ENCODE data around the gene ZNF653. TPM values are rescaled to one million over a fixed set of nuclear protein-coding genes. Genes with fewer than 3 reads are reported as not detected.

Gene ZNF653
- total and polyA plus RNA-seq, 2 of the 8 experiments (the other 6 are each of a cell fraction or from before 2014, with no cell fraction given) = 7.0 to 7.9 TPM

DNA sequence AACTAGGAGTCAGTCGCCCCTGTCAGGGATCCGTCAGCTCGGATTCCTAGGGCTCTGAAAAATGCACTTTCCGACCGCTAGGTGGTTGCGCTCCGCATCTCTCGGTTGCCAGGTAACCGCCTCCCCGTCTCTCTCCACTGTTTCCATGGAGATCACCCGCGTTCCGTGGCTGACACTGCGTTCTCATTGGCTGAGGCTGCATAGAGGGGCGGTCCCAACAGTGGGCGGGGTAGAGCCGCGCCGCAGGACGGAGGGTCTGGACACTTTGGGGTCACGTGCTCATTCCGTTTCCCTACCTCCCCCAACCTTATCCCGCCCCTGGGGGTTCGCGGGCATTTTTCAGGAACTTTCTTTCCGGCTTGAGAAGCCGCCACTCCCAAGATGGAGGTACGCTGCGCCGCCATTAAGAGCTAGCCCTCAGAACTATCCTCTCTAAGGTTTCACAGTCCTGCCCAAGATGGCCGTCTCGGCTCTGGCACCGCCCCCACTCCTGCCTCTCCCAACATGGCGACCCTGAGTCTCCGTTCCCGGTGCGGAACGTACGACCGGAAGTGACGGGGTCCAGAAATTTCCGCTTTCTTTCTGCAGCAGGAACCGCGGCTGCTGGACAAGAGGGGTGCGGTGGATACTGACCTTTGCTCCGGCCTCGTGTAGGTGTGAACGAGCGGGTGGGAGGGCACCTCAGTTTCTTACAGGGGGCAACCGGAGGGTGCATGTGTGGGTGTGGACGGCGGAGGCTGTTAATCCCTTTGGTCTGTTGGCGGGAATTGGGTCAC lies 70.4 kb downstream of the ZNF653 start, which contains the start of the genes ODAD3 and PRKCSH:
Gene ODAD3 (minus strand): TSS at position 65 of the 776 bp plus-strand sequence. CDS start 105 bp downstream, outside the sequence.
Gene PRKCSH (plus strand): TSS at position 579 of the 776 bp plus-strand sequence. CDS start 483 bp downstream, outside the sequence.
- 2% methylated on average over 47 of the region's 53 CpGs; no CpG with 5 or more reads in 1 of the 2 experiments for WGBS, 2 experiments (ENCODE audit: extremely low coverage in 1 of 2, insufficient coverage in 1 of 2, insufficient read length in 1 of 2, insufficient replicate concordance in 2 of 2, low coverage in 1 of 2, low lambda C conversion rate in 2 of 2, missing lambda C conversion rate in 1 of 2)
- POLR2A ChIA-PET (ENCODE audit: partially characterized antibody) = interaction anchor here (1.0 to 2.8 kb wide), 9 partner anchors 8 to 60 kb away, joined by 3 to 15 read pairs (median 9); partner anchors contain the start of genes RGL3 and SWSAP1
- FAIRE-seq (peak; percentile 92), DNase-seq (ENCODE audit: low read depth in 1 of 2, low spot score in 2 of 2) (peak; percentile 98 to 99)
- Histone ChIP-seq H3K27ac (ENCODE audit: low read depth, low read length) (peak within 1 kb of the TSS; percentile 91), H4K20me1 (replicated peaks in 1 of 2; ENCODE audit: control insufficient read depth in 1 of 2, insufficient read depth in 2 of 2, low read length in 2 of 2) (peaks cover 0 to 5% of the 10 kb centered on the region in 2 experiments), H3K4me1 (replicated peaks in 1 of 4; ENCODE audit: control insufficient read depth in 3 of 4, insufficient read depth in 4 of 4, low read length in 3 of 4) (peaks cover 0 to 13% (median 7%) of the 10 kb centered on the region in 4 experiments; a peak in 5 of 7 replicates), H3K56ac (replicated peaks; ENCODE audit: insufficient read length, low read depth, low read length) (peak within 1 kb of the TSS; percentile 87), H3K18ac (ENCODE audit: extremely low read depth, low read length) (peak within 1 kb of the TSS; percentile 60; the same call in 1 of the 2 replicates), H3K79me1 (ENCODE audit: low read depth, low read length) (no peaks in the 10 kb centered on the region; the same call in none of the 2 replicates), H3K4ac (replicated peaks; ENCODE audit: insufficient read length, low read depth, low read length) (peak within 1 kb of the TSS; percentile 92), H3K27me3 (replicated peaks in 1 of 4; ENCODE audit: control insufficient read depth in 3 of 4, extremely low read depth in 1 of 4, insufficient read depth in 3 of 4, low read length in 3 of 4) (no peaks in the 10 kb centered on the region), H4K8ac (ENCODE audit: extremely low read depth, insufficient read depth, low read length) (peak within 1 kb of the TSS; percentile 95), H3K79me2 (ENCODE audit: control insufficient read depth in 1 of 2, insufficient read depth in 2 of 2, low read length in 2 of 2) (peaks cover 0 to 16% of the 10 kb centered on the region in 2 experiments; a peak in 2 of 4 replicates), H3K36me3 (ENCODE audit: control insufficient read depth in 2 of 4, insufficient read depth in 4 of 4, low read length in 3 of 4) (peaks cover 9 to 24% (median 16%) of the 10 kb centered on the region in 4 experiments; a peak in 7 of 8 replicates), H2BK12ac (ENCODE audit: low read depth, low read length) (peak within 1 kb of the TSS; percentile 50), H2BK120ac (replicated peaks; ENCODE audit: low read depth, low read length) (peak within 1 kb of the TSS; percentile 69), H3K14ac (ENCODE audit: insufficient read length) (no peak within 1 kb of the TSS), H3K9ac (replicated peaks in 1 of 4; ENCODE audit: extremely low read depth in 1 of 4, low read depth in 3 of 4, low read length in 3 of 4) (peak within 1 kb of the TSS; percentile 76 to 97 (median 96)), H3K23me2 (ENCODE audit: low read depth, low read length) (peaks cover 7% of the 10 kb centered on the region), H3K9me3 (ENCODE audit: insufficient read depth in 2 of 2, low read depth in 1 of 2, low read length in 1 of 2) (no peaks in the 10 kb centered on the region), H2BK20ac (ENCODE audit: low read length) (no peak within 1 kb of the TSS), H2AK5ac (ENCODE audit: low read depth, low read length) (peak within 1 kb of the TSS; percentile 3; the same call in 1 of the 2 replicates), H2BK15ac (ENCODE audit: low read length) (no peak within 1 kb of the TSS; the same call in 1 of the 2 replicates), H2BK5ac (ENCODE audit: low read depth, low read length) (peak within 1 kb of the TSS; percentile 97), H2AFZ (ENCODE audit: low read length) (peak within 1 kb of the TSS; percentile 91), H3K4me2 (ENCODE audit: insufficient read depth in 1 of 2, low read depth in 2 of 2, low read length in 2 of 2) (peak within 1 kb of the TSS; percentile 76 to 91), H4K5ac (ENCODE audit: insufficient read length, low read depth, low read length) (peak within 1 kb of the TSS; percentile 81), H3K4me3 (ENCODE audit: extremely low read depth in 1 of 4, insufficient read depth in 2 of 4, low read depth in 3 of 4, low read length in 4 of 4) (peak within 1 kb of the TSS; percentile 86 to 99 (median 93)), H3K23ac (ENCODE audit: insufficient read length) (no peak within 1 kb of the TSS), H4K91ac (replicated peaks; ENCODE audit: insufficient read length, low read length) (peak within 1 kb of the TSS; percentile 85)
- CTCF ChIA-PET (ENCODE audit: partially characterized antibody) = interaction anchor here (0.6 to 13.0 kb wide), 21 partner anchors 9 to 1639 kb away, joined by 3 to 192 read pairs (median 4); partner anchors contain the start of genes EPOR, RGL3 and SWSAP1
- TF ChIP-seq TBP (IDR thresholded peaks at IDR 0.05; ENCODE audit: low read depth, low read length) = peak; percentile 83
- TF ChIP-seq ASH2L (IDR thresholded peaks at IDR 0.05; ENCODE audit: low read length) = peak; percentile 81
- peak; percentile 27 to 34; a peak in 2 of 4 replicates for TF ChIP-seq RAD21 (IDR thresholded peaks at IDR 0.05 in 1 of 2, conservative IDR thresholded peaks at IDR 0.05 in 1 of 2; ENCODE audit: low read depth in 2 of 2, low read length in 2 of 2)
- TF ChIP-seq HDAC2 (IDR thresholded peaks at IDR 0.05; ENCODE audit: borderline replicate concordance in 1 of 2, low read depth in 2 of 2, low read length in 2 of 2) = peak in 1 of 2 experiments; percentile 19; a peak in 1 of 4 replicates
- peak; percentile 62; the same call in 1 of the 2 replicates for TF ChIP-seq KDM5A (IDR thresholded peaks at IDR 0.05; ENCODE audit: low read length)
- peak; percentile 73 for TF ChIP-seq TAF7 (optimal IDR thresholded peaks at IDR 0.05; ENCODE audit: borderline replicate concordance, low read depth, low read length)
- no peak for TF ChIP-seq NRF1 (IDR thresholded peaks at IDR 0.05; ENCODE audit: low read depth, low read length)
- peak; percentile 77 for TF ChIP-seq TEAD4 (IDR thresholded peaks at IDR 0.05; ENCODE audit: low read depth, low read length)
- TF ChIP-seq NANOG (IDR thresholded peaks at IDR 0.05; ENCODE audit: insufficient read depth, low read depth, low read length, poor library complexity, severe bottlenecking) = no peak
- TF ChIP-seq POLR2A (IDR thresholded peaks at IDR 0.05; ENCODE audit: control extremely low read depth in 1 of 2, low read depth in 2 of 2, low read length in 2 of 2) = peak in 1 of 2 experiments; percentile 88; a peak in 2 of 3 replicates
